Astrocyte of the hippocampus (primary cell): ENCODE data around the gene DMRTC1.
"Not testable (repeated sequence)": the region's sequence is repeated elsewhere in the genome, so short reads cannot be mapped to it uniquely, and the experiment has no call there.

ENCODE experiments used
- DNase-seq: peaks from one replicate; pipeline ENCODE4 v3.0.0; 2011; ENCODE audit warnings: low read depth, low spot score

DMRTC1 gene, protein sequence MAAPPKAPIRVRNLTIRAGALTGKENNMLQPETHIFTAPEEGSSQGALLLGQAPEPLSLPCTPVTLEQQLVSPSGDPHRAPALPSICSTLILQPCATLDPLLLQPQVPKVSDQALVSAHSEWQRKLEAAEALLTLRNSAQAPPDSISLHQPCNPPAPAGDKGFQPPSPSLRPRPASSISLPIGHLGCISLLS

DNA sequence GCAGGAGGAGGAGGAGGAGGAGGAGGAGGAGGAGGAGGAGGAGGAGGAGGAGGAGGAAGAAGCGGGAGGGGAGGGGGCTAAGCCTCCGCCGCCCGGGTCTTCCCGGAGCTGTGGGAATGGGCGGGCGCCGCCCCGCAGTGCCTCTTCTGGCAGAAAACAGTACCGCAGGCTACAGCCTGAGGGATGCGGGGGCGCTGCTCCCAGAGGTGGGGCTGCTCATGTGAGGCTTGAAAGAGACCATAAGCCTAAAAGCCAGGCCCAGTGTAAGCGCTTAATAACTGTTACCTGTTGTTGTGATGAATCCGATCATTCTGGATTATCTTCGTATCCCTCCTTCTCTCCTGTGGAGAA lies at the start of gene DMRTC1:
Gene DMRTC1, minus strand, starts transcription at position 19 of the 351 bp plus-strand sequence. CDS start 68,143 bp downstream, outside the sequence.
- not testable (repeated sequence) for DNase-seq

DNA sequence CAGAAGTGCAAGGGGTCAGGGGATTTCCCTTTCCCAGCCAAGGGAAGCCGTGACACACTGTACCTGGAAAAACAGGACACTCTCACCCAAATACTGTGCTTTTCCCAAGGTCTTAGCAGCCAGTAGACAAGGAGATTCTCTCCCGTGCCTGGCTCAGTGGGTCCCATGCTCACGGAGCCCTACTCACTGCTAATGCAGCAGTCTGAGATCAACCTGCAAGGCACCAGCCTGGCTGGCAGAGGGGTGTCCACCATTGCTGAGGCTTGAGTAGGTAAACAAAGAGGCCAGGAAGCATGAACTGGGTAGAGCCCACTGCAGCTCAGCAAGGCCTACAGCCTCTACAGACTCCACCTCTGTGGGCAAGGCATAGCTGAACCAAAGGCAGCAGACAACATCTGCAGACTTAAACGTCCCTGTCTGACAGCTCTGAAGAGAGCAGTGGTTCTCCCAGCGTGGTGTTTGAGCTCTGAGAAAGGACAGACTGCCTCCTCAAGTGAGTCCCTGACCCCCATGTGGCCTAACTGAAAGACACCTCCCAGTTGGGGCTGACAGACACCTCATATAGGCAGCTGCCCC lies 37.3 kb upstream of the DMRTC1 start:
- DNase-seq: not testable (repeated sequence)

DNA sequence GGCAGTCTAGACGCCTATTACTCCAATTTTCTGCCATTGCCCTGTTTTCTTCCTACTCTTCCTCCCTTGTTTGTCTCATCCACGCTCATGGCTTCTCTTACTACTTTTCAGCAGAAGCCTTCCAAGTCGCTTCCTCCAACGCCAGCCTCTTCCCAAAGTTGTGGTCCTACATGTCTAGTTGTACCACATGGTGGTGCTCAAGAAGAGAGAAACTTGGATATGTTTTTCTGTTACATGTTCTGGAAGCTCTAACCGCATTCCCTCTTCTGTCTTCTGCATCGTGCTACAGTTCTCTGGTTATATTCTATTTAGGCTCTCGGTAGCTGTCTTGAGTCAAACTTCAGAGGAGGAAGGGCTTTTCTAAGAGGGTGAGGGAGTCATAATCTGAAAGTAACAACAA lies 31.2 kb upstream of the DMRTC1 start:
- not testable (repeated sequence) for DNase-seq

DNA sequence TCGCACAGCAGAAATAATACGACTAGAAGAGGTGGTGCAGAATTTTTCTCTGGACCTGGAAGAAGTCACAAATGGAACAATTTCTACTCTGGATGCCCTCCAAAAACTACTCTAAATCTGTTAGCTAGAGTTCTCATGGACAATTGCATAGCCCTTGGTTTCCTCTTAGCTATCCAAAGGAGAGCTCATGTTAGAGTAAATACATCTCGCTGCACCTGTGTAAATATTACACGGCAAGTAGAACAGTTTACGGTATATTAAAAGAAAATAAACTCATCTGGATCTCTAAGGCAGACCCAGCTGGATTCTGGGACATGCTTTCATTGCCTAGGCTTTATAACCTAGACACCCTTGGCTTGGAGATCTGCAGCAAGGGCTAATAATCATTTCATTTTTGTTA lies 28.2 kb upstream of the DMRTC1 start:
- DNase-seq: not testable (repeated sequence)

DNA sequence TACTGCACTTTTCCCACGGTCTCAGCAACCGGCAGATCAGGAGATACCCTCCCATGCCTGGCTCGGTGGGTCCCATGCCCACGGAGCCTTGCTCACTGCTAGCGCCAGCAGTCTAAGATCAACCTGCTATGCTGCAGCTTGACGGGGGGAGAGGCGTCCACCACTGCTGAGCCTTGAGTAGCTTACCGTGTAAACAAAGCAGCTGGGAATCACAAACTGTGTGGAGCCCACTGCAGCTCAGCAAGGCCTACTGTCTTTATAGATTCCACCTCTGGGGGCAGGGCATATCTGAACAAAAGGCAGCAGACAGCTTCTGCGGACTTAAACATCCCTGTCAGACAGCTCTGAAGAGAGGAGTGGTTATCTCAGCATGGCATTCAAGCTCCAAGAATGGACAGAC lies 16.3 kb upstream of the DMRTC1 start:
- not testable (repeated sequence) for DNase-seq

DNA sequence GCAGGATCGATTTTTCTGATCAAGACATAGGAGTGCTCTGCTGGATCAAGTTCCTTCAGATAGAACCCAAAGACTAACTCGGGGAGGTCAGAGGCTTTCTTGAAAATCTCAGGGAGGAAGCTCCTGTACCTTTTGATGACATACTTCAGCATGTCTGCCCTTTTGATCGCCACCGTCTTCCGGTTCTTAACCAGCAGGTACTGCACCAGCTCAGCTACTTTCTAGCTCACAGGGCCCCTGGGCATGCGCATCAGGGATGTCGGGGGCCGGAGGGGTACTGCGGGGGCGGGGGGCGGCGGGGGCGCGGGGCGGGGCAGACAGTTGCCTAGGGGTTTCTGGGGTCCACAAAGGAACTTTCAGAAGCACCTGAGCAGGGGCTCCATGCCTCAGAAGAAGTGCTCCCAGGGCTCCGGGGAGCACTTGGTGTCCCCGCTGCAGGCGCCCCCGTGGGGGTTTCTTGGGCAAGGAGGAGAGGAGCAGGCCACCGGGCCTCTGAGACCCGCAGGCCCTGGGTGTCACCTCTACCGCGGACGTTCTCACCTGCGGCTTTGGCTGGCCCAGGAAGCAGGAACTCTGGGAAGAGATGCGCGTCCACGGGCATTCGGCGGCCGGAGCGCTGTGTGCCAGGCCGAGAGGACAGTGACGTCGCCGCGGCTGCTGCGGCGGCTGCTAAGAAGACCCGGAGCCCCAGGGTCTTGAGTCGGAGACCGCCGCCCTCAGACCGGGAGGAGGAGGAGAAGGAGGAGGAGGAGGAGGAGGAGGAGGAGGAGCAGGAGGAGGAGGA lies 410 bp downstream of the DMRTC1 start:
- DNase-seq: not testable (repeated sequence)

DNA sequence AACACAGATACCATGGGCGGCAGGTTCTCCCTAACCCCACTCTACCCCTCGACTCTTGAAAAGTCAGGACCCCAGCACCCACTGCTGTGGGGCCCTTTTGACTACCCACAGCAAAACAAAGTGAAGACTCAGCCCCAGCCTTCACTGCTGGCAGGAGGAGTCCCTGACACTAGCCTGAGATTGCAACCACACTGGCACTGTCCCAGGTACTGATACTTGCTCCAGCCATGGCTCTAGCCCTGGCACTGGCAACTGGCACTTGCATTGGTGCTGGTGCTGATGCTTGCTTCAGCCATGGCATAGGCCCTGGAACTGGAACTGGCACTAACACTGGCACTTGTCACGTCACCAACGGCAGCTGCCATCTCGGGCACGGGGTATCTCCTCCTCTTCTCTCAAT lies 1.4 kb downstream of the DMRTC1 start:
- not testable (repeated sequence) for DNase-seq

DNA sequence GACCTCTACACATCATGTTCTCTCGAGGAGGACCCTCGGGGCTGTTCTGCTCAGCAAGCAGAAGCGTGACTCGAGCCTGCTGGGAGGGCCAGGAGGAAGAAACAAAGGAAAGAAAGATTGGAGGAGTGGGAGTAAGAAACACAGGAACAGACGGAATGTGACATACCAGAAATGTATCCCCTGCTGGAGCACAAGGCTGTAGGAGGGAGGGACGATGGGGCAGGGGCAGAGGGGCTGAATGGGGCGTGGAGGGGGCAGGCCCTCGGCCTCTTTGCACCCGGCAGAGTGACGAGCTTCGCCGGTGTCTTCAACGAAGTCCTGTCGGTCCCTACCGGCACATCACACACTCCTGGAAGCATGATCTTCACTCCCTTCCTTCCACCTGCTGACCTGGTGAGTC lies 5.7 kb downstream of the DMRTC1 start, which contains the start of gene FAM236A:
Gene FAM236A, plus strand, starts transcription at position 301 of the 400 bp plus-strand sequence. Its CDS starts 57 bp downstream, at position 358.
- not testable (repeated sequence) for DNase-seq

DNA sequence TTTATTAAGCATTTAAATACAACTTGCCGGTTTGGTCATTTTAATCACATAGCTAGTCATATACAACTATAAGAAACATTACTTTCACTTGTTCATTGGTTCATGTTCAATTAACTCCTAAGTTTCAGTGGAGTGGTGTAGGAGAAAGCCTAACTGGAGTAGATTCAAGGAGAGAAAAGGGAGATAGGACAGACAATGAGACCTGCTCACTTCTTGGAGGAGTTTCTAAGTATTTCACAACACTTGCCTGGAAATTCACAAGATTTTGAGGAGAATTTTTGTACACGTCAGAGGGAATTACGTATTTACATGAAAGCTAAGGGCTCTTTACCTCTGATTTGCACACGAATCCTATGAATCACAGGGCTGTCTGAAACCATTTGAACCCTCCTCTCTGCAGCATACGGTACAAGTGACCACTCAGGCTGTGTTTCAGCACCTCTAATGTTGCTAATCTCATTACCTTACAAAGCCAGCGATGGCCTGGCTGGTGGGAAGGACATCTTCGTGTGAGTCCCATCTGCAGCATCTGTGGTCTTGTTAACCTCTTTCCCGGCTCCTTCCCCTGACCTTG lies 6.7 kb downstream of the DMRTC1 start:
- not testable (repeated sequence) for DNase-seq

DNA sequence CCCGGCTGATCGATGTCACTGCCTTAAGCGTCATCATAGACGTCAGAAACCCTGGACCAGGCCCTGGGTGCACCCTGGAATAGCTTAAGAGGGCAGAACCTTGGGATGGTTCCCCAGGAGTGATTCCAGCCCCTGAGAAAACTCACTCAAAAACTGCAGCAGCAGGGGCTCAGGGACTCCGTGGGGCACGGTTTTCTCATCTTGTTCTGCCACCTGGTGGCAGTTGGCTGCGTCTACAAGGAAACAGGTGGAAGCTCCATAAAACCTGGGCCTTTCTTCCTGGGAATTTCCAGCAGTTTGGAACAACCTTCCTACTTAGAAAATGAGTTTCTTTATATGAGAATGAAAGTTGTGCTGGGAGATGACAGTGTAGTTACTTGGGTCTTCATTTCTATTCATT lies 7.2 kb downstream of the DMRTC1 start:
- DNase-seq: not testable (repeated sequence)

DNA sequence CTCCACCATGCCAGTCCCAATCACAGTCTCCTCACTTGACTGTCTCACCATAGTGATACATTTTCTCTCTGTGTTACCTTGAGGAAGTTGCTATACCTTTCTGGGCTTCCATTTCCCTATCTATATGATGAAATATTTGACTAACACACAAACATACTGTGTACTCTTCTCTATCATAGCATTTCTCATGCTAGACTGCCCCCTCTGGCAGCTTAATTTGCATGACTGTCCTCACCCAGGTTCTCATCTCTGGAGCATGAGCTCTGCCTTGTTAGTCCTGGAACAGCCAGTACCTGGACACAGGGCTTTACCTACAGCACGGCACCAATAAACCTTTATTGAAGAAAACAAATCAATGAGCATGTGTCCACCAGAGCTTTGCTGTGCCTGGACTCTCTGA lies 11.4 kb downstream of the DMRTC1 start:
- DNase-seq: not testable (repeated sequence)

DNA sequence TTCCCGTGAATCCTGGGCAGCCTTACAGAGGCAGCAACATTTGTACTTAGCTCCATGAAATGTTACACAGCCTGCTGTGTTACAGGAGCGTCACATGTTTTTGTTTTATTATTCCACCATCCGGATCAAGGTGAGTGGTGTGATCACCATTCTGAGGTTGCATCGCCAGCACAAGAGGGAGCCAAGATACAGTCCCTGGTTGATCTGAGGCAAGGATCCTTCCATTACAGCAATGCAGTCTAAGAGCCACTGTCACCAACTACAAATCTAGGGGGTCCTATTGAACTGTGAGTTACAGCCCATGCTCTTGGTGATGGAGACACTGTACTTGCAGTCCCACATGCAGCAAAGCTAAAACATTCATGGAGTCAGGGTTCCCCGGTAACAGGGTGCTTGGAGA lies 27.5 kb downstream of the DMRTC1 start:
- DNase-seq: not testable (repeated sequence)

DNA sequence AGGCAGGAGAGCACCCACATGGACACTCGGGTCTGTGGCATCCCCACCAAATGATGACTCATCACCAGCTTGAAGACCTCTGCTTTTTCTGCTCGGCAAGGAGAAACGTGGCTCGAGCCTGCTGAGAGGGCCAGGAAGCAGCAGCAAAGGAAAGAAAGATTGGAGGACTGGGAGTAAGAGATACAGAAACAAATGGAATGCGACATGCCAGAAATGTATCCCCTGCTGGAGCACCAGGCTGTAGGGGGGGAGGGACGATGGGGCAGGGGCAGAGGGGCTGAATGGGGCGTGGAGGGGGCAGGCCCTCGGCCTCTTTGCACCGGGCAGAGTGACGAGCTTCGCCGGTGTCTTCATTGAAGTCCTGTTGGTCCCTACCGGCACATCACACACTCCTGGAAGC lies 31.3 kb downstream of the DMRTC1 start, which contains the start of gene FAM236C:
Gene FAM236C, plus strand, starts transcription at position 301 of the 400 bp plus-strand sequence. CDS start 100 bp downstream, outside the sequence.
- DNase-seq: not testable (repeated sequence)

DNA sequence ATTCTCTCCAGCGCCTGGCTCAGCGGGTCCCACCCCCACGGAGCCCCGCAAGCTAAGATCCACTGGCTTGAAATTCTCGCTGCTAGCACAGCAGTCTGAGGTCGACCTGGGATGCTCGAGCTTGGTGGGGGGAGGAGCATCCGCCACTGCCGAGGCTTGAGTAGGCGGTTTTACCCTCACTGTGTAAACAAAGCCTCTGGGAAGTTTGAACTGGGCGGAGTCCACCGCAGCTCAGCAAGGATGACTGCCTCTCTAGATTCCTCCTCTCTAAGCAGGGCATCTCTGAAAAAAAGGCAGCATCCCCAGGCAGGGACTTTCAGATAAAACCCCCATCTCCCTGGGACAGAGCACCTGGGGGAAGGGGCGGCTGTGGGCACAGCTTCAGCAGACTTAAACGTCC lies 53.9 kb downstream of the DMRTC1 start:
- not testable (repeated sequence) for DNase-seq

DNA sequence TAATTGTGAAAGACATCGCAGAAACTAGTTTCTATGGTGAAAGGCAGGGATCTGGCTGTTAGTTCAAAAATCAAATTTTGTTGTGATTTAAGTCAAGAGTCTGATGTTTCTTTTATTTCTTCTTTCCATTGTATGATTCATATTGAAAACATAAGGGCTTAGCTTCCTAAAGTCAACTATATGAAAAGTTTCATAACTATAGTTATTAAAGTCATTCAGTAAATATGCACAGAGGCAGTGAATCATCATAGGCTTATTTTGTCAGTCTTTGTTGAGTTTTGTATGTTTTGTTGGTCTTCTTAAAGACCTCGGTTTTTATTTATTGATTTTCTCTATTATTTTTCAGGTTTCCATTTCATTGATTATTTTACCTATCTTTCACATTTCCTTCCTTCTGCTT lies 60.7 kb downstream of the DMRTC1 start:
- not testable (repeated sequence) for DNase-seq

DNA sequence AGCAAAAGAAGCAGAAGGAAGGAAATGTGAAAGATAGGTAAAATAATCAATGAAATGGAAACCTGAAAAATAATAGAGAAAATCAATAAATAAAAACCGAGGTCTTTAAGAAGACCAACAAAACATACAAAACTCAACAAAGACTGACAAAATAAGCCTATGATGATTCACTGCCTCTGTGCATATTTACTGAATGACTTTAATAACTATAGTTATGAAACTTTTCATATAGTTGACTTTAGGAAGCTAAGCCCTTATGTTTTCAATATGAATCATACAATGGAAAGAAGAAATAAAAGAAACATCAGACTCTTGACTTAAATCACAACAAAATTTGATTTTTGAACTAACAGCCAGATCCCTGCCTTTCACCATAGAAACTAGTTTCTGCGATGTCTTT lies 106.1 kb downstream of the DMRTC1 start:
- not testable (repeated sequence) for DNase-seq

DNA sequence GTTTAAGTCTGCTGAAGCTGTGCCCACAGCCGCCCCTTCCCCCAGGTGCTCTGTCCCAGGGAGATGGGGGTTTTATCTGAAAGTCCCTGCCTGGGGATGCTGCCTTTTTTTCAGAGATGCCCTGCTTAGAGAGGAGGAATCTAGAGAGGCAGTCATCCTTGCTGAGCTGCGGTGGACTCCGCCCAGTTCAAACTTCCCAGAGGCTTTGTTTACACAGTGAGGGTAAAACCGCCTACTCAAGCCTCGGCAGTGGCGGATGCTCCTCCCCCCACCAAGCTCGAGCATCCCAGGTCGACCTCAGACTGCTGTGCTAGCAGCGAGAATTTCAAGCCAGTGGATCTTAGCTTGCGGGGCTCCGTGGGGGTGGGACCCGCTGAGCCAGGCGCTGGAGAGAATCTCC lies 112.9 kb downstream of the DMRTC1 start:
- DNase-seq: not testable (repeated sequence)
